ENCODE measurements around the gene MAGED1. TPM values are rescaled to one million over a fixed set of nuclear protein-coding genes. Genes with fewer than 3 reads are reported as not detected.
A peak's percentile ranks its signal among the peaks of the same experiment; 100 is the strongest.

Gene MAGED1
- total RNA-seq, result 41.3 and 51.4 TPM in 2 replicates

- peak; percentile 94 to 97 for DNase-seq (ENCODE audit: low read depth in 2 of 2)
These were observed at the start of gene MAGED1 for GRCh38 chrX:51892921-51893745. TSS of gene MAGED1 (plus strand) at chrX:51893623. CDS start at chrX:51894305, 682 bp downstream.

- DNase-seq (ENCODE audit: low read depth in 2 of 2), result no peak
These were observed 46.0 kb upstream of the MAGED1 start for GRCh38 chrX:51847463-51847862.

- DNase-seq (ENCODE audit: low read depth in 2 of 2), result no peak
These were observed 41.8 kb upstream of the MAGED1 start for GRCh38 chrX:51851507-51852085.

- no peak for DNase-seq (ENCODE audit: low read depth in 2 of 2)
These were observed 41.3 kb upstream of the MAGED1 start for GRCh38 chrX:51852096-51852495.

- DNase-seq (ENCODE audit: low read depth in 2 of 2), result no peak
These were observed 40.8 kb upstream of the MAGED1 start for GRCh38 chrX:51852621-51853020.

GRCh38 chrX:51853251-51853650 lies 40.2 kb upstream of the MAGED1 start:
- no peak for DNase-seq (ENCODE audit: low read depth in 2 of 2)

GRCh38 chrX:51855698-51856097 lies 37.7 kb upstream of the MAGED1 start:
- DNase-seq (ENCODE audit: low read depth in 2 of 2), result no peak

GRCh38 chrX:51857159-51857733 lies 36.2 kb upstream of the MAGED1 start:
- no peak for DNase-seq (ENCODE audit: low read depth in 2 of 2)

- DNase-seq (ENCODE audit: low read depth in 2 of 2), result peak; percentile 35 to 46
These were observed 32.7 kb upstream of the MAGED1 start for GRCh38 chrX:51860679-51861078.

- DNase-seq (ENCODE audit: low read depth in 2 of 2), result no peak
These were observed 30.5 kb upstream of the MAGED1 start for GRCh38 chrX:51862920-51863319.

- peak in 1 of 2 donors; percentile 0 for DNase-seq (ENCODE audit: low read depth in 2 of 2)
These were observed 27.2 kb upstream of the MAGED1 start for GRCh38 chrX:51866210-51866609.

- DNase-seq (ENCODE audit: low read depth in 2 of 2), result no peak
These were observed 25.8 kb upstream of the MAGED1 start for GRCh38 chrX:51867626-51868025.

GRCh38 chrX:51870354-51870753 lies 23.1 kb upstream of the MAGED1 start:
- DNase-seq (ENCODE audit: low read depth in 2 of 2), result no peak

GRCh38 chrX:51874123-51874522 lies 19.3 kb upstream of the MAGED1 start:
- DNase-seq (ENCODE audit: low read depth in 2 of 2), result no peak

GRCh38 chrX:51876441-51876840 lies 17.0 kb upstream of the MAGED1 start:
- no peak for DNase-seq (ENCODE audit: low read depth in 2 of 2)

GRCh38 chrX:51878056-51878455 lies 15.4 kb upstream of the MAGED1 start:
- DNase-seq (ENCODE audit: low read depth in 2 of 2), result no peak

- DNase-seq (ENCODE audit: low read depth in 2 of 2), result no peak
These were observed 3.6 kb upstream of the MAGED1 start for GRCh38 chrX:51889851-51890250.

GRCh38 chrX:51891245-51891644 lies 2.2 kb upstream of the MAGED1 start:
- DNase-seq (ENCODE audit: low read depth in 2 of 2), result no peak

GRCh38 chrX:51891821-51892551 lies 1.4 kb upstream of the MAGED1 start:
- DNase-seq (ENCODE audit: low read depth in 2 of 2), result peak; percentile 42 to 43

GRCh38 chrX:51893931-51894696 lies 691 bp downstream of the MAGED1 start:
- peak; percentile 10 to 41 for DNase-seq (ENCODE audit: low read depth in 2 of 2)

- DNase-seq (ENCODE audit: low read depth in 2 of 2), result peak; percentile 21 to 40
These were observed 1.4 kb downstream of the MAGED1 start for GRCh38 chrX:51894697-51895336.
